Ishikawa (cell line): ENCODE measurements around the gene TMEM19.

Experiments used
- CEBPB ChIP-seq: IDR thresholded peaks from 2 replicates; pipeline ENCODE4 v1.6.1; 2012
- CREB1 ChIP-seq: IDR thresholded peaks from 2 replicates; pipeline ENCODE4 v1.6.1; 2012; ENCODE audit warnings: low read depth
- EGR1 ChIP-seq: IDR thresholded peaks from 2 replicates; pipeline ENCODE4 v1.6.1; 2012
- EP300 ChIP-seq: IDR thresholded peaks from 2 replicates; pipeline ENCODE4 v1.6.1; 2012; ENCODE audit warnings: borderline replicate concordance
- FOXM1 ChIP-seq: IDR thresholded peaks from 2 replicates; pipeline ENCODE4 v1.6.1; 2012; ENCODE audit warnings: low read depth, borderline replicate concordance
- NFIC ChIP-seq: IDR thresholded peaks from 2 replicates; pipeline ENCODE4 v1.6.1; 2012
- RAD21 ChIP-seq: IDR thresholded peaks from 2 replicates; pipeline ENCODE4 v1.6.1; 2012; ENCODE audit warnings: low read depth
- TAF1 ChIP-seq: IDR thresholded peaks from 2 replicates; pipeline ENCODE4 v1.6.1; 2012; ENCODE audit warnings: low read depth, mild to moderate bottlenecking
- TCF12 ChIP-seq: IDR thresholded peaks from 2 replicates; pipeline ENCODE4 v1.6.1; 2012; ENCODE audit warnings: low read depth
- TEAD4 ChIP-seq: IDR thresholded peaks from 2 replicates; pipeline ENCODE4 v1.6.1; 2012
- YY1 ChIP-seq: IDR thresholded peaks from 2 replicates; pipeline ENCODE4 v1.6.1; 2012; ENCODE audit warnings: low read depth
- ZBTB7A ChIP-seq: IDR thresholded peaks from 2 replicates; pipeline ENCODE4 v1.6.1; 2012; ENCODE audit warnings: low read depth
- TF ChIP-seq, protein P1 (sequence below): IDR thresholded peaks from 2 replicates; pipeline ENCODE4 v1.6.1; 2012
- TF ChIP-seq, protein P2 (sequence below): IDR thresholded peaks from 2 replicates; pipeline ENCODE4 v1.6.1; 2012
- TF ChIP-seq, protein P3 (sequence below): IDR thresholded peaks from 2 replicates; pipeline ENCODE4 v1.6.1; 2012; ENCODE audit warnings: low read depth, mild to moderate bottlenecking

The TMEM19 gene

DNA sequence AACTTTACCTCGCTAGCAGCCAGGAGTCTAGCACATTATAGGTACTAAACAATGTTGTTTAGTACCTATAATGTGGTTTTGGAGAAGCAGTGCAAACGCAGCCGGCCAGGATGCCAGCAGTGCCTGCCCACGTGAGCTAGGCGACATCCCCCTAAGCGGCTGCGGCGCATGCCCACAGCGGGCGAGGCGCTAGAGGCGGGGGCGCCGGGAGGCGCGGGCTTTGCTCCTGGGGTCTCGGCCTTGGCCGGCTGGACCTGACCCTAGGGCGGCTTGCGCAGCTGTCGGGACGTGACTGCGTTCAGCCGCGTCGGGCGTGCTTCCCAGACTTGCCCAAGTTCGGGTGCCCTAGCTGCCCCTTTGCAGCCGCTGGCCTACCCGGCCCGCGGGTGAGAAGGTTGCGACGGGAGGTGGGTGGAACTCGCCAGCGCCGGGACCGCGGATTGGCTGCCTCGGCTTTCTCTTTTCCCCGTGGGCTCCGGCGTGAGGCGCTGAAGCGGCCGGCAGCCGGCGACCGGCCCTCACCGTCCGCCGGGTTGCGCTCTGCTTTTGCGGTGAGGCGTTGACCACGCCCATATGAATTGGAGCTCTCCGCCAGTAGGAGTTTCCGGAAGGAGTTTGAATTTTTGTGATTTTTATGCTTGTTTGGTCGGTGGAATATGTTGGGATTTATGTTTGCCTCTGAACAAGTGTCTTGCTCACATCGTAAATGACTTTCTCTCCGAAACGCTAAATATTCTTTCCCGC, at the start of gene TMEM19:
TSS of gene TMEM19 (plus strand) at position 169 of the 744 bp plus-strand sequence. CDS start 599 bp downstream, outside the sequence.
- TF ChIP-seq NFIC (no peak; the same call in 1 of the 2 replicates), FOXM1 (peak; percentile 58; the same call in 1 of the 2 replicates), EGR1 (peak; percentile 57), YY1 (peak; percentile 37; the same call in 1 of the 2 replicates), RAD21 (peak; percentile 44; the same call in 1 of the 2 replicates), EP300 (peak; percentile 7; the same call in 1 of the 2 replicates), TEAD4 (peak; percentile 46), CEBPB (no peak; the same call in 1 of the 2 replicates), TCF12 (no peak), CREB1 (0 out of 2 replicates have a peak, but pooled peaks have one; percentile 35), ZBTB7A (peak; percentile 80), TAF1 (peak; percentile 82)
- TF ChIP-seq, protein P1, sequence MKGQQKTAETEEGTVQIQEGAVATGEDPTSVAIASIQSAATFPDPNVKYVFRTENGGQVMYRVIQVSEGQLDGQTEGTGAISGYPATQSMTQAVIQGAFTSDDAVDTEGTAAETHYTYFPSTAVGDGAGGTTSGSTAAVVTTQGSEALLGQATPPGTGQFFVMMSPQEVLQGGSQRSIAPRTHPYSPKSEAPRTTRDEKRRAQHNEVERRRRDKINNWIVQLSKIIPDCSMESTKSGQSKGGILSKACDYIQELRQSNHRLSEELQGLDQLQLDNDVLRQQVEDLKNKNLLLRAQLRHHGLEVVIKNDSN, result peak; percentile 95
- TF ChIP-seq, protein P2, sequence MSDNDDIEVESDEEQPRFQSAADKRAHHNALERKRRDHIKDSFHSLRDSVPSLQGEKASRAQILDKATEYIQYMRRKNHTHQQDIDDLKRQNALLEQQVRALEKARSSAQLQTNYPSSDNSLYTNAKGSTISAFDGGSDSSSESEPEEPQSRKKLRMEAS, result peak; percentile 99
- TF ChIP-seq, protein P3, sequence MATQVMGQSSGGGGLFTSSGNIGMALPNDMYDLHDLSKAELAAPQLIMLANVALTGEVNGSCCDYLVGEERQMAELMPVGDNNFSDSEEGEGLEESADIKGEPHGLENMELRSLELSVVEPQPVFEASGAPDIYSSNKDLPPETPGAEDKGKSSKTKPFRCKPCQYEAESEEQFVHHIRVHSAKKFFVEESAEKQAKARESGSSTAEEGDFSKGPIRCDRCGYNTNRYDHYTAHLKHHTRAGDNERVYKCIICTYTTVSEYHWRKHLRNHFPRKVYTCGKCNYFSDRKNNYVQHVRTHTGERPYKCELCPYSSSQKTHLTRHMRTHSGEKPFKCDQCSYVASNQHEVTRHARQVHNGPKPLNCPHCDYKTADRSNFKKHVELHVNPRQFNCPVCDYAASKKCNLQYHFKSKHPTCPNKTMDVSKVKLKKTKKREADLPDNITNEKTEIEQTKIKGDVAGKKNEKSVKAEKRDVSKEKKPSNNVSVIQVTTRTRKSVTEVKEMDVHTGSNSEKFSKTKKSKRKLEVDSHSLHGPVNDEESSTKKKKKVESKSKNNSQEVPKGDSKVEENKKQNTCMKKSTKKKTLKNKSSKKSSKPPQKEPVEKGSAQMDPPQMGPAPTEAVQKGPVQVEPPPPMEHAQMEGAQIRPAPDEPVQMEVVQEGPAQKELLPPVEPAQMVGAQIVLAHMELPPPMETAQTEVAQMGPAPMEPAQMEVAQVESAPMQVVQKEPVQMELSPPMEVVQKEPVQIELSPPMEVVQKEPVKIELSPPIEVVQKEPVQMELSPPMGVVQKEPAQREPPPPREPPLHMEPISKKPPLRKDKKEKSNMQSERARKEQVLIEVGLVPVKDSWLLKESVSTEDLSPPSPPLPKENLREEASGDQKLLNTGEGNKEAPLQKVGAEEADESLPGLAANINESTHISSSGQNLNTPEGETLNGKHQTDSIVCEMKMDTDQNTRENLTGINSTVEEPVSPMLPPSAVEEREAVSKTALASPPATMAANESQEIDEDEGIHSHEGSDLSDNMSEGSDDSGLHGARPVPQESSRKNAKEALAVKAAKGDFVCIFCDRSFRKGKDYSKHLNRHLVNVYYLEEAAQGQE, result no peak

DNA sequence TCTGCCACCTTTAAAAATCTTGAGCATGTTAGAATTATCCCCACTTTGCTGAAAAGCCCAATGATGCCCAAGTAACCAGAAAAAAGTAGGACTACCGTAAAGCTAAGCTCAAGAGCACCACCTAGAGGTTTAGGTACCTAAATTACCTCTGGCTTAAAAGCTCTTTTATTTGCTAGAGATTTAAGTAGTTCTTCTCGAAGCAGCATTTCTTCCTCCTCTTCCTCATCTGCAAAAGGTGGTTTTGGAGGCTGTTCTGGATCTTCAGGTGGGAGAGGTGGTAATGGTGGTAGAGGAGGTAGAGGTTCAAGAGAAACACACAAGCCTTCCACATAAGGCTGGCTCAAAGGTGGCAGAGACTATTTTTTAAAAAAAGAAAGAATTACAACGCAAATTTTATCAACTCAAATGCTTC, 49.2 kb upstream of the TMEM19 start:
- TF ChIP-seq RAD21 (peak; percentile 75), YY1 (no peak)

DNA sequence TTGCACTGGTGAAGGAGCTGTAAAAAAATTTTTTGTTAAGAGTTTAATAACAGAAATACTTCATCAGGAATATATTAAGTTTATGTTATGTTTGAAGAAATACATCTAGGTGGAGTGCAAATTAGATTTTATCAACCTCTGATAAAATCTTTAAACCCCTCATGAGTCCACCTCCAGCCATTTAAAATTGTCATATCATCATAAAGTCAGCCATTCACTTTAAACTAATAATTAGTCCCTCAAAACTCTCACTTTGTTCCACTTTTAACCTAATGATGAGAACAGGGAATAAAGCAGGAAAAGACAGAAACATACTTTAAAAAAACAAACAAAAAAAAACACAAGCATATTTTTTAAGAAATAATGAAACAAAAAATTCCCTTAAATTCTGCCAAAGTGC, 47.4 kb upstream of the TMEM19 start:
- no peak for TF ChIP-seq TCF12
- TF ChIP-seq TAF1, result no peak
- TF ChIP-seq EGR1, result no peak
- no peak for TF ChIP-seq FOXM1
- no peak for TF ChIP-seq YY1
- TF ChIP-seq, protein P1, result no peak
- TF ChIP-seq, protein P2, result no peak
- no peak for TF ChIP-seq EP300
- no peak for TF ChIP-seq NFIC
- TF ChIP-seq ZBTB7A, result no peak
- TF ChIP-seq, protein P3, result no peak
- no peak for TF ChIP-seq TEAD4

DNA sequence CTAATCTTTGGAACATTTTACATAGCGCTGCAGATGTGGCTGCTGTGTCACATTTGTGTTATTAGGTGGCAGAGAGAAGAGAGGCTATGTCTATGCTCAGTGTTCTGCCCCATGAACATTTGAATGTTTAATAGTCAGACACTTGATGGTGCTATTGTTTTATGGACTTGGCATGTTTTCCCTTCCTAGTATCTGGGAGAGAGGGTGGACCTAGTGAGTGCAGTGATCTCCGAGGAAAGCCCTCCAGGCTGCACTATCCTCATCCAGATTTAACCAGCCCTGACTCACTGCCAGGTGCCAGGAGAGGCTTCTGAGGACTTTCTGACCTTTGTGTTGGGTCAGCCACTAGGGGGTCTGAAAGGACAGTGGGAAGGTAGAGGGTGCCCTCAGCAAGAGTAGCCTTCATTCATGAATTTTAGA, 46.5 kb upstream of the TMEM19 start:
- no peak for TF ChIP-seq FOXM1
- TF ChIP-seq EGR1, result no peak
- TF ChIP-seq EP300, result no peak
- TF ChIP-seq RAD21, result 0 out of 2 replicates have a peak, but pooled peaks have one; percentile 1

DNA sequence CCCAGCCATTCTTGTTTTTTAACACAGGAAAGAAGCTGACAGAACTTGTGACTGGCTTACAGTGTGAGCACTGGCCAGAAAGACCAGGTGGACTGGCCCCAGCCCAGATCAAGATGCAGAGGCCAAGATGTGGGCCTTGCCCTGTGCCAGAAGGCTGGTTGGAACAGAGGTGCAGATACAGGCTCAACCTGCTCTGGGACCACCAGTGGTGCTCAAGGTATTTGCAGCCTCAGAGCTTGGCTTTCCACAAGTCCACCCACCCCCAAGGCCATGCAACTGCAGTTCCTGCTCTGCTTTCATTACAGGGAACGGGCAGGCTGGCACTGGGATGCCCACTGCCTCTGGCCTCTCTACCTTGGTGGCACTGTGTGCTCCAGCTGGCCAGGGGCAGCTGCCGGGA, 45.6 kb upstream of the TMEM19 start:
- TF ChIP-seq, protein P2, result no peak

DNA sequence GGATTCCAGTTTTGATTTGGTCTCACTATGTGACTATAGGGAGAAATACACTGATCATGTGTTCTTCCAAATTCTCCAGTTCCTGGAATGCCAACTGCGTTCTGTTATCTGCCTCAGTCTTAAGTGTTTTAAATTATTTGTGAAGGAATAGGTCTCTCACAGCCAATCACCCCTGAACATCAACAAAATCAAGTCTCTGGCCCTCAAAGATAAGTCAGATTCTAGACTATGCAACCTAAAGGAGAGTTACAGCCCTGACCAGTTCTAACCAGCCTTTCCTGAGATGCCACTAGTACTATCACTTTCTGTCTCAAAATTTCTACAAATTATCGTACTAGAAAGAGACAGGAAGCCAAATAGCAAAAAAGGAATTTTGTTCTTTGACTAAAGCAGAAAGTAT, 44.5 kb upstream of the TMEM19 start:
- TF ChIP-seq TCF12, result no peak
- no peak for TF ChIP-seq ZBTB7A
- TF ChIP-seq, protein P3, result no peak
- no peak for TF ChIP-seq CEBPB
- no peak for TF ChIP-seq EGR1
- TF ChIP-seq FOXM1, result no peak
- no peak for TF ChIP-seq TAF1
- TF ChIP-seq NFIC, result no peak
- no peak for TF ChIP-seq YY1
- TF ChIP-seq, protein P2, result no peak
- TF ChIP-seq RAD21, result no peak
- TF ChIP-seq EP300, result no peak
- no peak for TF ChIP-seq CREB1
- TF ChIP-seq, protein P1, result no peak
- no peak for TF ChIP-seq TEAD4
